ENCODE data around the gene CAPZB. TPM values are rescaled to one million over a fixed set of nuclear protein-coding genes. Genes with fewer than 3 reads are reported as not detected.

CAPZB gene
- polyA plus RNA-seq, 2 of the 4 experiments (the other 2 are of a cell fraction), result 133 to 296 TPM

DNA sequence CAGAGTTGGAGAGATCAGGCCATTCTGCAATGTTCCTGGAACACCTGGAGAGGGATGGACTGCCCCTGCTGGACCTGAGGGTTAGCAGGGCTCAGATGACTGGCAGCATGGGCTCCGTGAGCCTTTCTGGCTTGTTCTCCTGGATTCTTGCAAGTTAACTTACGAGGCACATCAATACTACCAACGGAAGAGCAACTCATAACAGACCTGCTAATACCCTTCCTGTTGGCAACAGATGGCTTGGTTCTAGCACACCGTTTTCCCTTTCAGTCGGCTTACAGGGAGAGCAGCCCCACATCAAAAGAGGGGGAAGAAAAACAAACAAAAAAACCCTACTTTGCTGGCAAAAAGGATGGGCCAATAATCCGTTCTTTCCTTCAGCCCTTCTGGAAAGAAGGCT lies 125.3 kb downstream of the CAPZB start:
- POLR2A ChIA-PET, result no interaction called here
- FAIRE-seq, result no peak
- no peak for ATAC-seq
- Histone ChIP-seq H3K4me2 (no peak overlapping the region), H3K27ac (no peak overlapping the region), H3K9me3 (no peaks in the 10 kb centered on the region), H3K4me3 (no peak overlapping the region), H3K4me1 (no peaks in the 10 kb centered on the region)
- WGBS (ENCODE audit: missing lambda C conversion rate), result 91% methylated on average over 6 of the region's 6 CpGs
- CTCF ChIA-PET, result no interaction called here
- no peak for TF ChIP-seq KDM1A (IDR thresholded peaks at IDR 0.05; ENCODE audit: low read depth)
- DNase-seq (ENCODE audit: low read depth in 1 of 2, low spot score in 1 of 2), result no peak

- Histone ChIP-seq H3K4me3 (no peak overlapping the region), H3K9me3 (no peaks in the 10 kb centered on the region), H3K27ac (no peak overlapping the region), H3K4me2 (no peak overlapping the region), H3K4me1 (no peaks in the 10 kb centered on the region)
- 90% methylated on average over 4 of the region's 11 CpGs for WGBS (ENCODE audit: missing lambda C conversion rate)
- FAIRE-seq (no peak), ATAC-seq (no peak), DNase-seq (ENCODE audit: low read depth in 1 of 2, low spot score in 1 of 2) (no peak)
- ChIA-PET POLR2A (interaction anchor here (1.1 kb wide), 1 partner anchor 8 kb away, joined by 9 read pairs; no protein-coding TSS in a partner anchor), CTCF (interaction anchor here (0.6 kb wide), 1 partner anchor 162 kb away, joined by 3 read pairs; no protein-coding TSS in a partner anchor)
- TF ChIP-seq CEBPB (IDR thresholded peaks at IDR 0.05) (no peak), TFCP2L1 (CRISPR knock-in tag; IDR thresholded peaks at IDR 0.05) (no peak), FOSB (CRISPR knock-in tag; IDR thresholded peaks at IDR 0.05) (no peak), EHF (CRISPR knock-in tag; IDR thresholded peaks at IDR 0.05) (no peak), HEYL (CRISPR knock-in tag; IDR thresholded peaks at IDR 0.05) (no peak), ESRRA (IDR thresholded peaks at IDR 0.05; ENCODE audit: borderline replicate concordance, low read length) (no peak), HOXB5 (CRISPR knock-in tag; IDR thresholded peaks at IDR 0.05) (no peak), HOXA7 (CRISPR knock-in tag; IDR thresholded peaks at IDR 0.05) (no peak), CHD4 (IDR thresholded peaks at IDR 0.05; ENCODE audit: borderline replicate concordance) (no peak), ATOH8 (CRISPR knock-in tag; IDR thresholded peaks at IDR 0.05; ENCODE audit: low read depth) (no peak), POLR2A (IDR thresholded peaks at IDR 0.05; ENCODE audit: low read length) (no peak), EP300 (IDR thresholded peaks at IDR 0.05) (no peak), CBX8 (IDR thresholded peaks at IDR 0.05) (no peak)
Observed at GRCh38 chr1:19359357-19359756, 126.0 kb downstream of the CAPZB start.

- no peak for TF ChIP-seq NFE2L2 (conservative IDR thresholded peaks at IDR 0.05; ENCODE audit: low read length)
- TF ChIP-seq, protein P1, sequence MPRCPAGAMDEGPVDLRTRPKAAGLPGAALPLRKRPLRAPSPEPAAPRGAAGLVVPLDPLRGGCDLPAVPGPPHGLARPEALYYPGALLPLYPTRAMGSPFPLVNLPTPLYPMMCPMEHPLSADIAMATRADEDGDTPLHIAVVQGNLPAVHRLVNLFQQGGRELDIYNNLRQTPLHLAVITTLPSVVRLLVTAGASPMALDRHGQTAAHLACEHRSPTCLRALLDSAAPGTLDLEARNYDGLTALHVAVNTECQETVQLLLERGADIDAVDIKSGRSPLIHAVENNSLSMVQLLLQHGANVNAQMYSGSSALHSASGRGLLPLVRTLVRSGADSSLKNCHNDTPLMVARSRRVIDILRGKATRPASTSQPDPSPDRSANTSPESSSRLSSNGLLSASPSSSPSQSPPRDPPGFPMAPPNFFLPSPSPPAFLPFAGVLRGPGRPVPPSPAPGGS (IDR thresholded peaks at IDR 0.05), result no peak
- TF ChIP-seq, protein P2, sequence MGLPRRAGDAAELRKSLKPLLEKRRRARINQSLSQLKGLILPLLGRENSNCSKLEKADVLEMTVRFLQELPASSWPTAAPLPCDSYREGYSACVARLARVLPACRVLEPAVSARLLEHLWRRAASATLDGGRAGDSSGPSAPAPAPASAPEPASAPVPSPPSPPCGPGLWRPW (IDR thresholded peaks at IDR 0.05), result no peak
- TF ChIP-seq BHLHE40 (IDR thresholded peaks at IDR 0.05; ENCODE audit: low read depth, low read length), result no peak
- WGBS (ENCODE audit: missing lambda C conversion rate), result 94% methylated on average over 8 of the region's 8 CpGs
- H3K4me2 ChIP-seq, result no peak overlapping the region
- ChIA-PET POLR2A (interaction anchor here (1.1 kb wide), 1 partner anchor 9 kb away, joined by 9 read pairs; no protein-coding TSS in a partner anchor), CTCF (interaction anchor here (0.6 kb wide), 1 partner anchor 161 kb away, joined by 3 read pairs; no protein-coding TSS in a partner anchor)
- ATAC-seq (no peak), FAIRE-seq (no peak), DNase-seq (ENCODE audit: low read depth in 1 of 2, low spot score in 1 of 2) (no peak)
- H3K9me3 ChIP-seq, result no peaks in the 10 kb centered on the region
- no peaks in the 10 kb centered on the region for H3K4me1 ChIP-seq
- no peak overlapping the region for H3K4me3 ChIP-seq
- H3K27ac ChIP-seq, result no peak overlapping the region
Observed at GRCh38 chr1:19358710-19359109, 126.6 kb downstream of the CAPZB start.

- H3K4me3 ChIP-seq, result no peak overlapping the region
- 87% methylated on average over 12 of the region's 13 CpGs for WGBS (ENCODE audit: missing lambda C conversion rate)
- no peak overlapping the region for H3K27ac ChIP-seq
- DNase-seq (ENCODE audit: low read depth in 1 of 2, low spot score in 1 of 2), result no peak
- no peaks in the 10 kb centered on the region for H3K4me1 ChIP-seq
- no peak overlapping the region for H3K4me2 ChIP-seq
- POLR2A ChIA-PET, result no interaction called here
- FAIRE-seq, result no peak
- ATAC-seq, result no peak
- no peaks in the 10 kb centered on the region for H3K9me3 ChIP-seq
- CTCF ChIA-PET, result interaction anchor here (1.5 kb wide), 1 partner anchor 14 kb away, joined by 4 read pairs; no protein-coding TSS in a partner anchor
- TF ChIP-seq, protein P1 (IDR thresholded peaks at IDR 0.05), result no peak
- TF ChIP-seq PBX3 (IDR thresholded peaks at IDR 0.05), result no peak
- TF ChIP-seq, protein P3, sequence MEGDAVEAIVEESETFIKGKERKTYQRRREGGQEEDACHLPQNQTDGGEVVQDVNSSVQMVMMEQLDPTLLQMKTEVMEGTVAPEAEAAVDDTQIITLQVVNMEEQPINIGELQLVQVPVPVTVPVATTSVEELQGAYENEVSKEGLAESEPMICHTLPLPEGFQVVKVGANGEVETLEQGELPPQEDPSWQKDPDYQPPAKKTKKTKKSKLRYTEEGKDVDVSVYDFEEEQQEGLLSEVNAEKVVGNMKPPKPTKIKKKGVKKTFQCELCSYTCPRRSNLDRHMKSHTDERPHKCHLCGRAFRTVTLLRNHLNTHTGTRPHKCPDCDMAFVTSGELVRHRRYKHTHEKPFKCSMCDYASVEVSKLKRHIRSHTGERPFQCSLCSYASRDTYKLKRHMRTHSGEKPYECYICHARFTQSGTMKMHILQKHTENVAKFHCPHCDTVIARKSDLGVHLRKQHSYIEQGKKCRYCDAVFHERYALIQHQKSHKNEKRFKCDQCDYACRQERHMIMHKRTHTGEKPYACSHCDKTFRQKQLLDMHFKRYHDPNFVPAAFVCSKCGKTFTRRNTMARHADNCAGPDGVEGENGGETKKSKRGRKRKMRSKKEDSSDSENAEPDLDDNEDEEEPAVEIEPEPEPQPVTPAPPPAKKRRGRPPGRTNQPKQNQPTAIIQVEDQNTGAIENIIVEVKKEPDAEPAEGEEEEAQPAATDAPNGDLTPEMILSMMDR (IDR thresholded peaks at IDR 0.05), result no peak
Observed at GRCh38 chr1:19357299-19357986, 127.9 kb downstream of the CAPZB start.

Data from A549 (cell line).